Middle frontal gyrus (tissue), 1 donor: Measurements from ENCODE around the gene ANKRD63.

ENCODE experiments used
- DNase-seq: peaks from one replicate; pipeline ENCODE4 v3.0.0-alpha.2; 2015; ENCODE audit warnings: low spot score; ENCODE audit errors: extremely low spot score

ANKRD63 gene

GRCh38 chr15:40258544-40258943 is 24.3 kb downstream of the ANKRD63 start:
- DNase-seq: no peak

GRCh38 chr15:40257656-40258450 is 25.0 kb downstream of the ANKRD63 start:
- DNase-seq: no peak

DNA sequence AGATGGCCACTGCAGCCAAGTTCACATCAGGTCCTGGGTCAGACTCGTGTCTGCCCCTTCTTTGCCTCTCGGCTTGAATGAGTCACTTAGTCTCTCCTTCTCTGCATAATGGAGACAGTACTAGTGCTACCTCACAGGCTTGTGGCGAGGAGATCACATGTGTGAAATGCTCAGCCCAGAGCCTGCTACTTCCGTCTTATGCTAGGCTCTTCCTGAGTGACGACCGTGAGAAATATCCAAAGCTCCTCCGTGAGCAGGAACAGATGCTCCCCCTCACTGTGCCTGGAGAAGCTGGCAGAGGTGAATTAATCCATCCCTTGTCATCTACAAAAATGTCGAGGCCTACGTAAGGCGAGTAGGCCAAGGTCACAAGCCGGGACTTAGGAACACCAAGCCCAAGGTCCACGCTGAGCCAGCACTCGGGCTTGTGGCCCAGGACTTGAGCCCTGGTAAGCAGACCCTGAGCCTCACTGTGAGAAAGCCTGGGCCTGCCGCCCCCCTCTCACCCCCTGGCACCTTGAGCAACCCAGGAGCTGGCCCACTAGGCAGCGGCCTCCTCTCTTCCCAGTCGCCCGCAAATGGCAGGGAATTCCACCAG is 26.1 kb downstream of the ANKRD63 start:
- DNase-seq: no peak

DNA sequence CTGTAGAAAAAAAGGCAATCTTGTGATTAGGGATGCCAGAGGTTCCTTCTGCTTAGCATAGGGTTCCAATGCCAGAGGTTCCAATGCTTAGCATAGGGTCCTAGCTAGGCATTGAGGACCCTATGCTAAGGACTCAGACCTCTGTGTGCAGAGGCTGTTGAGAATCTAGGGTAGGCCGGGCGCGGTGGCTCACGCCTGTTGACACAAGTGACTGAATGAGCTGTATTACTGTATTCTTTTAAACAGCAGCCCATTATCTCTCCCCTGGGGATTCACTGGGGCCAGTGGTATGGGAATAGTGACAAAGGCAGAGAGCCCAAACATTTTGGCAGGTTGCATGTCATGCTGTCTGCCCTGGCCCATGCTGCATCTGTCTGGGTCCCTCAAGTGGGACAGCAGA is 27.8 kb downstream of the ANKRD63 start:
- no peak for DNase-seq

- DNase-seq: no peak
These were observed 28.4 kb downstream of the ANKRD63 start for GRCh38 chr15:40254452-40254851.

- DNase-seq: no peak
These were observed 29.6 kb downstream of the ANKRD63 start for GRCh38 chr15:40253167-40253790.

GRCh38 chr15:40252438-40253166 is 30.3 kb downstream of the ANKRD63 start:
- no peak for DNase-seq

GRCh38 chr15:40252141-40252437 is 30.8 kb downstream of the ANKRD63 start:
- DNase-seq: no peak

DNA sequence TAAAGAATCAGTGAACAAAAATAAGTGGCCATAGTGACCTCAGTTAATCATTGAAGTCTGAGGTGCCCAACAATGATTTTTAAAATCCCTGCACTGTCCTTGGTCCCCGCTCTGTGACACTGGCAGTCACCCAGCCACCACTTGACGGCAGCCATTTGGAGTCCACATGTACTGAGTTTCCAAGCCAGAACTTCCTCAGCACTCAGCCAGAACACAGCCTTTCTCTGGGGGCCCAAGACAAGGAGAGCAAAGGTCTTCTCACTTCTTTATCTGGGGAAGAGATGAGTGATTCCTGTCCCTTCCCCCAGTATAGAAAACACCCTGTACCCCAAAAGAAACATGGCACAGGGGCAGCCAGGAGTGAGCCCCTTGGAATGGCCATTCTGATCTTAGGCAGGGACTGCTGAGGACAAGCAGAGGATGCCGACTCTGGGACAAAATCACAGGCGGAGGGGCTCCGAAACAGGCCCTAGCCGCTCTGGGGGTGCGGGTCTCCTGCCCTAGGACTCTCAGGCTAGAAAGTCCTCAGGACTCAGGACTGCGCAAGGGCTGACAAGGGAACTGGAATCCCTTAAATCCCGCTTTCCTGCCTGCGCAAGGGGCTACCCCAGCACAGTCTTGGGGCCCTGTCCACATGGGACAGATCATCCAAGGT is 31.3 kb downstream of the ANKRD63 start:
- DNase-seq: no peak

- DNase-seq: no peak
These were observed 31.9 kb downstream of the ANKRD63 start for GRCh38 chr15:40250771-40251483.

- no peak for DNase-seq
These were observed 32.6 kb downstream of the ANKRD63 start for GRCh38 chr15:40250304-40250656.

GRCh38 chr15:40249477-40250303 is 33.2 kb downstream of the ANKRD63 start:
- DNase-seq: no peak

GRCh38 chr15:40248006-40248783 is 34.7 kb downstream of the ANKRD63 start:
- DNase-seq: no peak

DNA sequence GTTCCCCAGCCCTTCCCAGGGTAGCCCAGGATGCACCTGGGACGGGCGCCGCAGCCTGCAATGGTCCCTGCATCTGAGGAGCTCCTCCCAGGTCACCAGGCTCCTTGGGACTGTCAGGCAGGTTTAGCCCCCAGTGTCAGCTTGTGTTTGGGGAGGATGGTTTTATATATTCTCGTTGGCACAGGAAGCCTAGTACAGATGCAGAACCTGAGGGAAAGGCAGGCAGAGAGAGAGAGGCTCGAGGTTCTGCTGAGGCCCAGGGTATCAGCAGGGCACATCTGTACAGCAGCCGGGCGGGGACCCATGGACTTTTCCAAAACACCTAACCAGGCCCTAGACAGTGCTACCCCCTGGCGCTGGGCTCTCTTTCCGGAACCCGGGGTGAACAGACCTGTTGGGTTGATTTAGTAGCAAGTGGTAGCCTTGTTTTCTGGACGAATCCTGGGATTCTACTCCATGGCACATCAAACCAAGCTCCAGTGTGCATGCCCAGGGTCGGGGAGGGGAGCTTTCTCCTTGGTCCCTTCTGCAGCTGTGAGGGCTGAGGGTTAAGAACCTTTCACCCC is 35.4 kb downstream of the ANKRD63 start:
- DNase-seq: no peak

DNA sequence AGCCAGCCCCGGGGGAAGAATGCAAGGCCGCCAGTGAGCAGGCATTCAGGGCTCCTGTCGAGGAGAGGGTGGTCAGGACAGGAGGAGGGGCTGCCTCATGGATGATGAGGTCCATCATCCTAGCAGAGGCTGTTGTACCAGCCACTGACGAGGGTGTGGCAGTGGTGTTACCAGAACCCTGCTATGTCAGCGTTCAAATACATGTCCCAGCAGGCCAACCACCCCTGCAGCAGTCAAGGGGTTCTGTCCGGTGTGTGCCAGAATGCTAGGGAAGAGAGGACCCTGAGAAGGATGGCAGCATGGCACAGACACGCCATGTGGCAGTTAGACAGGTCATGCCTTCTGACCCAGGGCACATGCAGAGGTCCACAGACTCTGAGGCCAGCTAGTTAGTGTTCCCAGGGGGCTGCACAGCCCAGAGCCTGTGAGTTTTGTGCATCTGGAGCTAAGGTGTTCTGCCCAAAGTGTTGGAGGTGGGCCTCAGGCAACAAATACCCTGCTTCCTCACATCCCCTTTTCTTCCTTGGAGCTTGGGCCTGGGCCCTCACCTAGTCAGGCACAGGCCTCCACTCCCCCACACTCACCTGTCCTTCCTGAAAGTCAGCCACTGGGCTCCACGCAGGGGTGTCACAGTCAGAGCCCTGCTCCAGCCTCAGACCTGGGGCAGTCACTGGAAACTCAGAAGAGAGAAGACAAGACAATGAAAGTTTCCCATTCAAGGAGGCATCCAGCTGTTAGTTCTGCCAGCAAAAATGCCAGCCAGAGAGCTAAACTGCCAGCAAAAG is 36.2 kb downstream of the ANKRD63 start:
- DNase-seq: no peak

- DNase-seq: no peak
These were observed 37.0 kb downstream of the ANKRD63 start for GRCh38 chr15:40245666-40246450.

DNA sequence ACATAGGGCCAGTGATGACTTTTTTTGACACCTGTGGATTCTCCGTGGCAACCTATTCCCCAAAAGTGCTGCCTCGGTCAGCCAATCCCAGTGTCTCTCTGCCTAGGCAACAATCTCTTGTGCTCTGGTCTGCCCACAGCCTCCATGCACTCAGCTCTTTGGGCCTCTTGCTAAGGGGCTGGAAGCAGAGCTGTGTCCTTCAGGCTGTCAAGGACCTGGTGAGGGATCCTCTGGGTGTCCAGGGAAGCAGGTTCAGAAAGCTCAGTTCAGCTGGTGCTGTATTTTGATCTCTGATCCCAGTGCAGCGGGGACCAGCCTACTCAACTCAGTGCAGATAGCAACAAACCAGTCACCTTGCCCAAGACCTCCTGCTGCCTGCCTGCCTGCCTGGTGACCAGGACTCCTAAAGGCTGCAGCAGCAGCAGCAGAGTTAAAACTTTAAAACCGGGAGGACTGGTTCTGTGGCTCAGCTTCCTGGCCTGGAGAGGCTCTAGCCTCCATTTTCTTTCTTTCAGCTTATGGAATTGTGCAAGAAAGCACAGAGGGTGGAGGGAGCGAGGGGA is 37.8 kb downstream of the ANKRD63 start:
- no peak for DNase-seq
